Measurements from ENCODE around the gene PLXNA1. TPM values are rescaled to one million over a fixed set of nuclear protein-coding genes. Genes with fewer than 3 reads are reported as not detected.

Gene PLXNA1
- total and polyA plus RNA-seq, 2 of the 8 experiments (the other 6 are each of a cell fraction or from before 2014, with no cell fraction given) = 47.5 to 54.9 TPM

DNA sequence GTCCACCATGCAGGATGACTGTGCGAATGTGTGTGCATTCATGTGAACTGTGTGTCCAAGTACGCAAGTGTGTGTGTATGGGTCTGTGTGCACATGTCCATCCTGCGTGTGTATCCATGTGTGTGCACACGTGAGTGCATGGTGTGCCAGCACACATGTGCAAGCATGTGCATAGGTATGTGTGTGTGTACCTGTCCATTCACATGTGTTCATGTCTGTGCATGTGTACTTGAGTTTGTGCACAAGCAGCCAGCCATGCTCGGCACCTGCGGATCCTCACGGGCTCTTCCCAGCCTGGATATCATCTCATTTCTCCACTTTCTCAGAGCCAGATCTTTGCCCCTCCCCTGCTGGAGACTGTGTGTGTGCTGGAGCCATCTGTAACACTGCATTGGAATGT lies 18.7 kb upstream of the PLXNA1 start (continued):
- TF ChIP-seq, protein P1, sequence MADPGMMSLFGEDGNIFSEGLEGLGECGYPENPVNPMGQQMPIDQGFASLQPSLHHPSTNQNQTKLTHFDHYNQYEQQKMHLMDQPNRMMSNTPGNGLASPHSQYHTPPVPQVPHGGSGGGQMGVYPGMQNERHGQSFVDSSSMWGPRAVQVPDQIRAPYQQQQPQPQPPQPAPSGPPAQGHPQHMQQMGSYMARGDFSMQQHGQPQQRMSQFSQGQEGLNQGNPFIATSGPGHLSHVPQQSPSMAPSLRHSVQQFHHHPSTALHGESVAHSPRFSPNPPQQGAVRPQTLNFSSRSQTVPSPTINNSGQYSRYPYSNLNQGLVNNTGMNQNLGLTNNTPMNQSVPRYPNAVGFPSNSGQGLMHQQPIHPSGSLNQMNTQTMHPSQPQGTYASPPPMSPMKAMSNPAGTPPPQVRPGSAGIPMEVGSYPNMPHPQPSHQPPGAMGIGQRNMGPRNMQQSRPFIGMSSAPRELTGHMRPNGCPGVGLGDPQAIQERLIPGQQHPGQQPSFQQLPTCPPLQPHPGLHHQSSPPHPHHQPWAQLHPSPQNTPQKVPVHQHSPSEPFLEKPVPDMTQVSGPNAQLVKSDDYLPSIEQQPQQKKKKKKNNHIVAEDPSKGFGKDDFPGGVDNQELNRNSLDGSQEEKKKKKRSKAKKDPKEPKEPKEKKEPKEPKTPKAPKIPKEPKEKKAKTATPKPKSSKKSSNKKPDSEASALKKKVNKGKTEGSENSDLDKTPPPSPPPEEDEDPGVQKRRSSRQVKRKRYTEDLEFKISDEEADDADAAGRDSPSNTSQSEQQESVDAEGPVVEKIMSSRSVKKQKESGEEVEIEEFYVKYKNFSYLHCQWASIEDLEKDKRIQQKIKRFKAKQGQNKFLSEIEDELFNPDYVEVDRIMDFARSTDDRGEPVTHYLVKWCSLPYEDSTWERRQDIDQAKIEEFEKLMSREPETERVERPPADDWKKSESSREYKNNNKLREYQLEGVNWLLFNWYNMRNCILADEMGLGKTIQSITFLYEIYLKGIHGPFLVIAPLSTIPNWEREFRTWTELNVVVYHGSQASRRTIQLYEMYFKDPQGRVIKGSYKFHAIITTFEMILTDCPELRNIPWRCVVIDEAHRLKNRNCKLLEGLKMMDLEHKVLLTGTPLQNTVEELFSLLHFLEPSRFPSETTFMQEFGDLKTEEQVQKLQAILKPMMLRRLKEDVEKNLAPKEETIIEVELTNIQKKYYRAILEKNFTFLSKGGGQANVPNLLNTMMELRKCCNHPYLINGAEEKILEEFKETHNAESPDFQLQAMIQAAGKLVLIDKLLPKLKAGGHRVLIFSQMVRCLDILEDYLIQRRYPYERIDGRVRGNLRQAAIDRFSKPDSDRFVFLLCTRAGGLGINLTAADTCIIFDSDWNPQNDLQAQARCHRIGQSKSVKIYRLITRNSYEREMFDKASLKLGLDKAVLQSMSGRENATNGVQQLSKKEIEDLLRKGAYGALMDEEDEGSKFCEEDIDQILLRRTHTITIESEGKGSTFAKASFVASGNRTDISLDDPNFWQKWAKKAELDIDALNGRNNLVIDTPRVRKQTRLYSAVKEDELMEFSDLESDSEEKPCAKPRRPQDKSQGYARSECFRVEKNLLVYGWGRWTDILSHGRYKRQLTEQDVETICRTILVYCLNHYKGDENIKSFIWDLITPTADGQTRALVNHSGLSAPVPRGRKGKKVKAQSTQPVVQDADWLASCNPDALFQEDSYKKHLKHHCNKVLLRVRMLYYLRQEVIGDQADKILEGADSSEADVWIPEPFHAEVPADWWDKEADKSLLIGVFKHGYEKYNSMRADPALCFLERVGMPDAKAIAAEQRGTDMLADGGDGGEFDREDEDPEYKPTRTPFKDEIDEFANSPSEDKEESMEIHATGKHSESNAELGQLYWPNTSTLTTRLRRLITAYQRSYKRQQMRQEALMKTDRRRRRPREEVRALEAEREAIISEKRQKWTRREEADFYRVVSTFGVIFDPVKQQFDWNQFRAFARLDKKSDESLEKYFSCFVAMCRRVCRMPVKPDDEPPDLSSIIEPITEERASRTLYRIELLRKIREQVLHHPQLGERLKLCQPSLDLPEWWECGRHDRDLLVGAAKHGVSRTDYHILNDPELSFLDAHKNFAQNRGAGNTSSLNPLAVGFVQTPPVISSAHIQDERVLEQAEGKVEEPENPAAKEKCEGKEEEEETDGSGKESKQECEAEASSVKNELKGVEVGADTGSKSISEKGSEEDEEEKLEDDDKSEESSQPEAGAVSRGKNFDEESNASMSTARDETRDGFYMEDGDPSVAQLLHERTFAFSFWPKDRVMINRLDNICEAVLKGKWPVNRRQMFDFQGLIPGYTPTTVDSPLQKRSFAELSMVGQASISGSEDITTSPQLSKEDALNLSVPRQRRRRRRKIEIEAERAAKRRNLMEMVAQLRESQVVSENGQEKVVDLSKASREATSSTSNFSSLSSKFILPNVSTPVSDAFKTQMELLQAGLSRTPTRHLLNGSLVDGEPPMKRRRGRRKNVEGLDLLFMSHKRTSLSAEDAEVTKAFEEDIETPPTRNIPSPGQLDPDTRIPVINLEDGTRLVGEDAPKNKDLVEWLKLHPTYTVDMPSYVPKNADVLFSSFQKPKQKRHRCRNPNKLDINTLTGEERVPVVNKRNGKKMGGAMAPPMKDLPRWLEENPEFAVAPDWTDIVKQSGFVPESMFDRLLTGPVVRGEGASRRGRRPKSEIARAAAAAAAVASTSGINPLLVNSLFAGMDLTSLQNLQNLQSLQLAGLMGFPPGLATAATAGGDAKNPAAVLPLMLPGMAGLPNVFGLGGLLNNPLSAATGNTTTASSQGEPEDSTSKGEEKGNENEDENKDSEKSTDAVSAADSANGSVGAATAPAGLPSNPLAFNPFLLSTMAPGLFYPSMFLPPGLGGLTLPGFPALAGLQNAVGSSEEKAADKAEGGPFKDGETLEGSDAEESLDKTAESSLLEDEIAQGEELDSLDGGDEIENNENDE (IDR thresholded peaks at IDR 0.05; ENCODE audit: insufficient replicate concordance, low read length) = no peak

Data from H1 (cell line).